ENCODE results near the gene SUSD2.

- TF ChIP-seq CTCF (IDR thresholded peaks at IDR 0.05 in 4 of 5, conservative IDR thresholded peaks at IDR 0.05 in 1 of 5) (no peak), POLR2A (IDR thresholded peaks at IDR 0.05) (no peak)
Measured at GRCh38 chr22:24159650-24160049, 21.6 kb upstream of the SUSD2 start.

Data from gastrocnemius medialis (tissue), 4 donors.